H1 (cell line): ENCODE results near the gene DPF3. TPM values are rescaled to one million over a fixed set of nuclear protein-coding genes. Genes with fewer than 3 reads are reported as not detected.

Source experiments
- SAP30 ChIP-seq: fragments of 300-600 bp; sonication (generic); IDR thresholded peaks from 2 replicates; pipeline ENCODE4 v1.7.1; 2012; ENCODE audit warnings: low read length, moderate library complexity, mild to moderate bottlenecking, inconsistent platforms; ENCODE audit not compliant: insufficient read depth, insufficient replicate concordance
- polyA plus RNA-seq, 7 experiments: library from polyadenylated mRNA; depleted of rRNA in 3 of 7; stranded (reverse) in 5 of 7; unstranded in 2 of 7; fragments of >200 nt in 5 of 7; fragments of 200-250 nt in 2 of 7; gene quantifications; 1 replicate in 5 of 7; 2 replicates in 1 of 7; 4 replicates in 1 of 7; pipeline versions ENCODE4 v1.2.1 to v1.2.3, GENCODE V29; 2011 to 2013; ENCODE audit warnings: missing spikeins in 2 of 7, mixed read lengths in 2 of 7
- total RNA-seq: library from RNA; stranded (reverse); fragmentation: NEBNext Ultra II Directional; extraction: Animal tissue kit (Norgen Biotek cat#: 25700); gene quantifications from 2 replicates; pipeline ENCODE4 v1.2.1, GENCODE V29; 2021

DPF3 gene
- total and polyA plus RNA-seq, 2 of the 8 experiments (the other 6 are each of a cell fraction or from before 2014, with no cell fraction given) = 0.19 TPM; not detected in 1

DNA sequence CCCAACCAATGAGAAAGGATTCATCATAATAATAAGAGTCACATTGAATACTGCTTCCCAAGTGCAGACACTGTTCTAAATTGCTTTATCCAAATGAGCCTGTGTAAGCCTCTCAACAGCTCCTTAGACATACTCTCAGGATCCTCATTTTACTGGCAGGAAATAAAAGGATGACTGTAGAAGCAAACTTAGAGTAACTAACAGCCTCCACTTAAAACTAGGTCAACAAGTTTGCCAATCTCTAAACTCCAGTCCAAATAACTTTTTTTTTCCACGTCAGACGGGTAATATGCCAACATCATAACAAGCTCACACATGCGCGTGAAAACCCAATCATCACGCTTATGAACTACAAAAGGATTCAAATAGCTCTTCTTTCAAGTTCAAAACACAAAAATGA lies 15.3 kb upstream of the DPF3 start (continued):
- TF ChIP-seq SAP30 = no peak
